Heart right ventricle (tissue), 16 donors: ENCODE results near the gene GDPD5. TPM values are rescaled to one million over a fixed set of nuclear protein-coding genes. Genes with fewer than 3 reads are reported as not detected.

Experiments used
- ATAC-seq, 8 donors: fragments of 200-7000 bp; cut with Tn5 transposase; one replicate each; pipeline ENCODE4 v1.9.1; 2020; ENCODE audit warnings: mild to moderate bottlenecking in 8 of 8, moderate library complexity in 8 of 8, moderate number of reproducible peaks in 1 of 8
- DNase-seq, 2 donors: peaks; one replicate each; pipeline ENCODE4 v3.0.0-alpha.2; 2020
- H3K27ac ChIP-seq, 10 donors: fragments of 200-600 bp; sonication (generic) in 2 of 10; one replicate each; pipeline versions ENCODE4 v1.5.0 to v1.8.0; 2020 to 2022; ENCODE audit warnings: mild to moderate bottlenecking in 3 of 10
- H3K27me3 ChIP-seq, 7 donors: fragments of 200-600 bp; one replicate each; pipeline ENCODE4 v1.8.0; 2021 to 2022; ENCODE audit warnings: mild to moderate bottlenecking in 2 of 7
- H3K36me3 ChIP-seq, 9 donors: fragments of 200-600 bp; sonication (generic) in 1 of 9; one replicate each; pipeline versions ENCODE4 v1.5.0 to v1.8.0; 2020 to 2022; ENCODE audit warnings: mild to moderate bottlenecking in 2 of 9
- H3K4me1 ChIP-seq, 9 donors: fragments of 200-600 bp; sonication (generic) in 1 of 9; one replicate each; pipeline versions ENCODE4 v1.5.0 to v1.8.0; 2020 to 2022; ENCODE audit warnings: mild to moderate bottlenecking in 4 of 9
- H3K4me3 ChIP-seq, 10 donors: fragments of 200-600 bp; sonication (generic) in 2 of 10; one replicate each; pipeline versions ENCODE4 v1.5.0 to v1.8.0; 2020 to 2022; ENCODE audit warnings: mild to moderate bottlenecking in 7 of 10, moderate library complexity in 2 of 10
- H3K9me3 ChIP-seq, 11 donors: fragments of 200-600 bp in 10 of 11; sonication (generic) in 2 of 11; one replicate each; pipeline versions ENCODE4 v1.5.0 to v1.8.0; 2013 to 2022; ENCODE audit warnings: mild to moderate bottlenecking in 2 of 11, control low read depth in 1 of 11, moderate library complexity in 1 of 11
- CTCF ChIP-seq, 9 donors: fragments of 200-600 bp; sonication (generic) in 2 of 9; IDR thresholded peaks; one replicate each; pipeline versions ENCODE4 v1.5.0 to v1.8.0; 2021 to 2022; ENCODE audit warnings: antibody characterized with exemption in 9 of 9, mild to moderate bottlenecking in 5 of 9, moderate library complexity in 1 of 9
- WGBS, 2 donors: extraction: QIAGEN DNeasy Blood & Tissue Kit; methylation state at CpG; one replicate each; pipeline ENCODE4 v1.1.7; 2013; ENCODE audit warnings: inconsistent platforms in 1 of 2; 5-methylcytosine and 5-hydroxymethylcytosine counted together
- intact Hi-C, 10 donors: fragments of 100-400 bp; cut with DNase I; formaldehyde crosslinking; loops; one replicate each; pipeline versions ENCODE4 v1.11.1 to v1.14.2; 2022
- polyA plus RNA-seq, 2 donors: library from polyadenylated mRNA; stranded (reverse); fragments of 200-250 nt; gene quantifications; one replicate each; pipeline ENCODE4 v1.2.3, GENCODE V29; 2013
- total RNA-seq, 10 donors: library from RNA; stranded (reverse); fragmentation: NEBNext Ultra II Directional in 3 of 10; extraction: Animal tissue kit (Norgen Biotek cat#: 25700) in 3 of 10; gene quantifications; one replicate each; pipeline versions ENCODE4 v1.2.1 to v1.2.4, GENCODE V29; 2021 to 2023
- donor health status: Arrhythmogenic right ventricular cardiomyopathy.
- donor health status: ischemic (EF 13 %, LVEDD 7.1; RV severe dilation, severe dysfunction).
- donor health status: healthy with polysubstance abuse.
- donor health status: DM: no; HTN: yes; CAD: no.
- donor health status: DM: no; HTN: no; CAD: no.
- donor health status: ischemic (EF 25% LVEDD 6.9; RV normal size, moderate dysfunction).
- donor health status: ischemic (EF 25% LVEDD 5.7; RV mildly dilated, moderate dysfunction).
- donor health status: healthy.
- donor health status: DM: yes; HTN: yes; CAD: no.
- donor health status: Ischemic cardiomyopathy.
- donor health status: ischemic (EF 35%, LVEDD 5.7; RV mildly dilated, moderate dysfunction).
- donor health status: nonischemic (EF 11% LVEDD 7.7; RV severe dilation, severe dysfunction).
- donor health status: DM: yes; HTN: yes; CAD: no.
- donor health status: PGD.
- donor health status: ischemic (EF 29% LVEDD 5.4; RV normal size, mild dysfunction).
- donor health status: nonischemic (EF 23%, LVEDD 6.1; RV moderate dilation, normal function).

GDPD5 gene
- total and polyA plus RNA-seq, 12 donors: 3.3 to 10.3 (median 4.1) TPM

DNA sequence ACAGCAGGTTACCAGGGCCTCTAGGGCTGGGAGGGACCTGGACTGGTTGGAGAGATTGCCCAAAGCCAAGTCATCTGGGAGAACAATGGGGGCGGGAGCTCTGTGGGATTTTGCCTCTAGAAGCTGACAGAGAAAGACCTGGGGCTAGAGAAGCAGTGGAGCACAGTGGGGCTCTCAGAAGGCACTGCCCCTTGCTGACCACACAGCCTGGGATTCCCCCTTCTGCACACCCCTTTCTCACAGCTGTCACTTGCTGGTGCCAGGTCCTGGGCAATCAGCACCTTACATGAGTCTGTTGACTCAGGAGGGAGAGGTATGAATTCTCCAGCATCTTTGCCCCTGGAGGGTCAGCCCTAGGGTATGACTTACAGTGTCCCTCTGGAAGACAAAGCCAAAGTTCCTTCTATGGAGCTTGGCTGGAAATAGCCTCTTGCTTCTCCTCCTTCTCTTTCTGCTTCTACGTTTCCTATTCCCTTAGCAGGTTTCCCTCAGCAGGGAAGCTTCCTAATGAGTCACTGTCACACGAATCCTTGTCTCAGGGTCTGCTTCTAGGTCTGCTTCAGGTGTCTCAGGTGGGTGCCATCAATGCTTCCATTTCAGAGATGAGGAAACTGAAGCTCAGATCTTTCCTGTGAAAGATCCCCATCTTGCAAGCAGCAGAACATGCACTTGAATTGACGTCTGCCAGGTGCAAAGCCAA lies 27.0 kb downstream of the GDPD5 start:
- 82 to 86% methylated on average over 4 of the region's 4 CpGs for WGBS, 2 donors
- DNase-seq: no peak
- Histone ChIP-seq H3K4me3 (no peak overlapping the region), H3K4me1 (peaks cover 0 to 22% (median 0%) of the 10 kb centered on the region in 9 donors), H3K36me3 (no peaks in the 10 kb centered on the region), H3K27ac (peak overlapping the region in 1 of 10 donors; percentile 20), H3K27me3 (no peaks in the 10 kb centered on the region), H3K9me3 (no peaks in the 10 kb centered on the region)
- no peak for ATAC-seq
- no peak for TF ChIP-seq CTCF (IDR thresholded peaks at IDR 0.05)
- intact Hi-C loops: no loop called here

DNA sequence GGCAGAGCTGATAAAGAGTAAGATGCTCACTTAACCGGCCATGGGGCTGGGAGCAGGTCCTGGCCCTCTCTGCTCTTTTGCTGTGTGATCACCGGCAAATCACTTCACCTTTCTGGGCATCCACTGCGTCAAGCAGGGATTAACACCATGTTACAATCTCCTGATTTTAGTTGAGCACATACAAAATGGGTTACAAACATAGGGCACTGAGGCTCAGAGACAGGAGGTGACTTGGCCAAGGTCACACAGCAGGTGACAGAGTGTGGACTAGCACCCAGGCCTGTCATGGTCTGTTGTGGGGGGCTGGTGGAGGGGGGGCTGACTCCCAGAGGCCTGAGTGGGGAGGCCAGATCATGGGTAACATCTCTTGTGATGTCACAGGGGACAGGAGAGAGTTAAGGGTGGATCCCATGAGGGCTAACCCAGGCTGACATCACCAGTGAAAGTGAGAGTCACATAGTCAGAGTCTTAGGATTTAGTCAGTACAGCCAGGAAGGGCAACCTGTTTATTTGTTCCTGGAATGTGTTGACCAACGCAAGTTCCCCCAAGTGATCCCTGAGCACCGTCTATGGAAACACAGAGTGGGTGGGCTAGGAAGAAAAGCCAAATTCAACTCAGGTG lies 27.8 kb downstream of the GDPD5 start:
- DNase-seq (no peak), ATAC-seq (no peak)
- Histone ChIP-seq H3K4me1 (peaks cover 0 to 22% (median 0%) of the 10 kb centered on the region in 9 donors), H3K27ac (no peak overlapping the region), H3K36me3 (no peaks in the 10 kb centered on the region), H3K9me3 (no peaks in the 10 kb centered on the region), H3K4me3 (no peak overlapping the region), H3K27me3 (no peaks in the 10 kb centered on the region)
- WGBS, 2 donors: 84 to 97% methylated on average over 5 of the region's 5 CpGs
- TF ChIP-seq CTCF (IDR thresholded peaks at IDR 0.05): no peak
- intact Hi-C loops: no loop called here

GRCh38 chr11:75496305-75496752 lies 29.4 kb downstream of the GDPD5 start:
- ATAC-seq (peak in 2 of 8 donors; percentile 16 to 32), DNase-seq (no peak)
- intact Hi-C loops: no loop called here
- Histone ChIP-seq H3K4me3 (no peak overlapping the region), H3K36me3 (no peaks in the 10 kb centered on the region), H3K27me3 (no peaks in the 10 kb centered on the region), H3K4me1 (peaks cover 0 to 22% (median 0%) of the 10 kb centered on the region in 9 donors), H3K9me3 (no peaks in the 10 kb centered on the region), H3K27ac (no peak overlapping the region)
- WGBS, 2 donors: 69 to 71% methylated on average over 6 of the region's 6 CpGs
- peak in 1 of 9 donors; percentile 22 for TF ChIP-seq CTCF (IDR thresholded peaks at IDR 0.05)

DNA sequence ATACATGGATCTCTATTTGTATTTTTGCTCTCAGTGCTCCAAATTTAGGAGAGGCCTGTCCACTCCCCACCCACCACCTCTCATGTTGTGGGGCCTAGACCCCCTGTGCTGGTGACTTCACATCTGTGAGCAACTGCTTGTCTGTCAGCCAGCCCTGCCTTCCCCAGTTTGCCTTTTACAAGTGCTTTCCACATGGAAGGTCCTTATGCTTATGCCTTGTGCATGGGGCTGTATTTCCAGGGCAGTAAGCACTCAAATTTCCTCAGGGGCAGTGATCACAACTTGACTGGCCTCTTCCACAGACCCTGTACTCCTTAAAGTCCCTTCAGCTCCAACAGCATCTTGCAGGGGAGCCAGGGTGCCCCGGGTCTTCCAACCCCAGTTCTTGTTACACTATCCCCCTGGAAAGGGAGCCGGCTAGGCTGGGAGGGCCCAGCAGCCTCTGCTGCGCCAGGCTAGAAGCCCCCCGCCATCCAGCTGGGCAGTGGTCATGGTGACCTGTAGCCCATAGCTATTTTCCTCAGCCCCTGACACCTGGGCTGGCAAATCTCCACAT lies 29.9 kb downstream of the GDPD5 start:
- H3K27ac ChIP-seq: no peak overlapping the region
- no peak overlapping the region for H3K4me3 ChIP-seq
- DNase-seq (no peak), ATAC-seq (no peak)
- WGBS, 2 donors: 83 to 88% methylated on average over 4 of the region's 4 CpGs
- intact Hi-C loops: no loop called here
- H3K9me3 ChIP-seq: no peaks in the 10 kb centered on the region
- no peaks in the 10 kb centered on the region for H3K27me3 ChIP-seq
- H3K36me3 ChIP-seq: no peaks in the 10 kb centered on the region
- TF ChIP-seq CTCF (IDR thresholded peaks at IDR 0.05): no peak
- peaks cover 0 to 22% (median 0%) of the 10 kb centered on the region in 9 donors for H3K4me1 ChIP-seq
